HFFc6 (cell line): ENCODE data around the gene FOLR2. TPM values are rescaled to one million over a fixed set of nuclear protein-coding genes. Genes with fewer than 3 reads are reported as not detected.

Source experiments
- DNase-seq: peaks from one replicate; pipeline ENCODE4 v3.0.0-alpha.2; 2018
- H3K27ac Mint-ChIP-seq: 2 replicates; pipeline ENCODE4 v1.8.0; 2020; ENCODE audit warnings: mild to moderate bottlenecking, mixed read lengths
- H3K27me3 Mint-ChIP-seq: 2 replicates; pipeline ENCODE4 v1.8.0; 2021; ENCODE audit warnings: mild to moderate bottlenecking, moderate library complexity, mixed read lengths; ENCODE audit not compliant: insufficient read depth
- H3K36me3 Mint-ChIP-seq: 2 replicates; pipeline ENCODE4 v1.8.0; 2021; ENCODE audit warnings: low read depth, mixed read lengths
- H3K4me1 Mint-ChIP-seq: 2 replicates; pipeline ENCODE4 v1.8.0; 2020; ENCODE audit warnings: low read depth, mixed read lengths
- H3K4me3 Mint-ChIP-seq: 2 replicates; pipeline ENCODE4 v1.8.0; 2020; ENCODE audit warnings: mild to moderate bottlenecking, moderate library complexity, mixed read lengths
- H3K9me3 Mint-ChIP-seq: 2 replicates; pipeline ENCODE4 v1.8.0; 2020; ENCODE audit warnings: mild to moderate bottlenecking, mixed read lengths
- total RNA-seq, 6 experiments: library from RNA; stranded (reverse); fragmentation: NEBNext Ultra II Directional; extraction: Animal tissue kit (Norgen Biotek cat#: 25700); gene quantifications; 2 replicates in 1 of 6; 3 replicates in 5 of 6; pipeline ENCODE4 v1.2.3, GENCODE V29; 2021
- TF ChIP-seq, protein P1 (sequence below): fragments of 200-600 bp; sonication (generic); IDR thresholded peaks from 2 replicates; pipeline ENCODE4 v1.5.0; 2021; ENCODE audit warnings: antibody characterized with exemption, mild to moderate bottlenecking

FOLR2 gene
- total RNA-seq, 6 experiments from 2014 or later, result not detected

DNA sequence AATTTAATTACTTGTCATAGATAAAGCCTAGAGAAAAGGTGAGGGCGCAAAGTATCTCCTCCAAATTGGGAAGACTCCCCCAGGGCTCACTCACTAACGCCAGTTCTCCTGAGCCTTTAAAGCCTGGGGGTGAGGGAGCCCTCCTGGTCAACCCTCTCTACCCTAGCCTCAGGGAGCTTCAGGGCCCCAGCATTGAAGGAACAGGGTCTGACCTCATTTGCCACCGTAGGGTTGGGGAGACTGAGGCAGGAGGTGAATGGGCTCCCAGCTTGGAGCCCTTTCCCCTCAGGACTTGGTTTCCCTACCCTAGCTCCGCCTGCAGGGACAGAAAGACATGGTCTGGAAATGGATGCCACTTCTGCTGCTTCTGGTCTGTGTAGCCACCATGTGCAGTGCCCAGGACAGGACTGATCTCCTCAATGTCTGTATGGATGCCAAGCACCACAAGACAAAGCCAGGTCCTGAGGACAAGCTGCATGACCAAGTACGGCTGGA, 1.7 kb downstream of the FOLR2 start:
- Mint-ChIP-seq H3K4me1 (peaks cover 13% of the 10 kb centered on the region), H3K27me3 (peaks cover 14% of the 10 kb centered on the region), H3K27ac (no peak overlapping the region), H3K9me3 (no peaks in the 10 kb centered on the region), H3K4me3 (no peak overlapping the region), H3K36me3 (no peaks in the 10 kb centered on the region)
- DNase-seq, result no peak
- TF ChIP-seq, protein P1, sequence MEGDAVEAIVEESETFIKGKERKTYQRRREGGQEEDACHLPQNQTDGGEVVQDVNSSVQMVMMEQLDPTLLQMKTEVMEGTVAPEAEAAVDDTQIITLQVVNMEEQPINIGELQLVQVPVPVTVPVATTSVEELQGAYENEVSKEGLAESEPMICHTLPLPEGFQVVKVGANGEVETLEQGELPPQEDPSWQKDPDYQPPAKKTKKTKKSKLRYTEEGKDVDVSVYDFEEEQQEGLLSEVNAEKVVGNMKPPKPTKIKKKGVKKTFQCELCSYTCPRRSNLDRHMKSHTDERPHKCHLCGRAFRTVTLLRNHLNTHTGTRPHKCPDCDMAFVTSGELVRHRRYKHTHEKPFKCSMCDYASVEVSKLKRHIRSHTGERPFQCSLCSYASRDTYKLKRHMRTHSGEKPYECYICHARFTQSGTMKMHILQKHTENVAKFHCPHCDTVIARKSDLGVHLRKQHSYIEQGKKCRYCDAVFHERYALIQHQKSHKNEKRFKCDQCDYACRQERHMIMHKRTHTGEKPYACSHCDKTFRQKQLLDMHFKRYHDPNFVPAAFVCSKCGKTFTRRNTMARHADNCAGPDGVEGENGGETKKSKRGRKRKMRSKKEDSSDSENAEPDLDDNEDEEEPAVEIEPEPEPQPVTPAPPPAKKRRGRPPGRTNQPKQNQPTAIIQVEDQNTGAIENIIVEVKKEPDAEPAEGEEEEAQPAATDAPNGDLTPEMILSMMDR, result no peak

DNA sequence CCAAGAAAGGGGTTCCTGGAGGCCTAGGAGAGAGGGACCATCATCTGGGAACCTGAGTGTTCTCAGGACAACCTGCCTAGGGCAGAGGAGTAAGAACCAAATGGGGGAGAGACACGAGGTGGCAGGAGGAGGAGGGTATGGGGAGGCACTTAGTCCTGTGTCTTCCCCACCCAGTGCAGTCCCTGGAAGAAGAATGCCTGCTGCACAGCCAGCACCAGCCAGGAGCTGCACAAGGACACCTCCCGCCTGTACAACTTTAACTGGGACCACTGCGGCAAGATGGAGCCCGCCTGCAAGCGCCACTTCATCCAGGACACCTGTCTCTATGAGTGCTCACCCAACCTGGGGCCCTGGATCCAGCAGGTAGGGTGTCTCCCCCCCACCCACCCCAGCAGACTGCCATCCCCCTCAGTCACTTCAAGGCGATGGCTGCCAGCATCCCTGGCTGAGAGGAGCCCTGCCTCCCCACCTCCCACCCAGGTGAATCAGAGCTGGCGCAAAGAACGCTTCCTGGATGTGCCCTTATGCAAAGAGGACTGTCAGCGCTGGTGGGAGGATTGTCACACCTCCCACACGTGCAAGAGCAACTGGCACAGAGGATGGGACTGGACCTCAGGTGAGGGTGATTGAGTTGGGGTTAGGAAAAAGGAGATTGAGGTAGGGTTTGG, 4.2 kb downstream of the FOLR2 start:
- Mint-ChIP-seq H3K27ac (no peak overlapping the region), H3K9me3 (no peaks in the 10 kb centered on the region), H3K27me3 (peaks cover 10% of the 10 kb centered on the region), H3K36me3 (peaks cover 4% of the 10 kb centered on the region; the same call in 1 of the 2 replicates), H3K4me1 (peaks cover 20% of the 10 kb centered on the region), H3K4me3 (no peak overlapping the region)
- TF ChIP-seq, protein P1, result no peak
- DNase-seq, result no peak

DNA sequence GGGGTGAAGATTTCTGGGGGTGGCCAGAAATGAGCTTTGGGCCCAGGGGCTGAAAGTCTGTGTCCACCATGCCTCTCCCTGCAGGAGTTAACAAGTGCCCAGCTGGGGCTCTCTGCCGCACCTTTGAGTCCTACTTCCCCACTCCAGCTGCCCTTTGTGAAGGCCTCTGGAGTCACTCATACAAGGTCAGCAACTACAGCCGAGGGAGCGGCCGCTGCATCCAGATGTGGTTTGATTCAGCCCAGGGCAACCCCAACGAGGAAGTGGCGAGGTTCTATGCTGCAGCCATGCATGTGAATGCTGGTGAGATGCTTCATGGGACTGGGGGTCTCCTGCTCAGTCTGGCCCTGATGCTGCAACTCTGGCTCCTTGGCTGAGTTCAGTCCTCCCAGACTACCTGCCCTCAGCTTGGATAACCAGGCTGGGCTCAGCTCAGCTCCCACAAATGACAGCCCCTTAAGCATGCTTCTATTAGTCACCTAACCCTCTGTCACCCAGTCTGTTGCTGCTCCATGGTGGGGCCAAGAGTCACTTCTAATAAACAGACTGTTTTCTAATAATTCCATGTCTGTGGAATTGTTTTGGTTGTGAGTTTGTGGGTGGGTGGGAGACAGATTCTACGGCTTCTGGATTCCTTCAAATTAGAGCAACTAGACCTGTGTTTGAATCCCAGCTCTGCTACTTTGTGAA, 4.9 kb downstream of the FOLR2 start:
- no peaks in the 10 kb centered on the region for H3K9me3 Mint-ChIP-seq

DNA sequence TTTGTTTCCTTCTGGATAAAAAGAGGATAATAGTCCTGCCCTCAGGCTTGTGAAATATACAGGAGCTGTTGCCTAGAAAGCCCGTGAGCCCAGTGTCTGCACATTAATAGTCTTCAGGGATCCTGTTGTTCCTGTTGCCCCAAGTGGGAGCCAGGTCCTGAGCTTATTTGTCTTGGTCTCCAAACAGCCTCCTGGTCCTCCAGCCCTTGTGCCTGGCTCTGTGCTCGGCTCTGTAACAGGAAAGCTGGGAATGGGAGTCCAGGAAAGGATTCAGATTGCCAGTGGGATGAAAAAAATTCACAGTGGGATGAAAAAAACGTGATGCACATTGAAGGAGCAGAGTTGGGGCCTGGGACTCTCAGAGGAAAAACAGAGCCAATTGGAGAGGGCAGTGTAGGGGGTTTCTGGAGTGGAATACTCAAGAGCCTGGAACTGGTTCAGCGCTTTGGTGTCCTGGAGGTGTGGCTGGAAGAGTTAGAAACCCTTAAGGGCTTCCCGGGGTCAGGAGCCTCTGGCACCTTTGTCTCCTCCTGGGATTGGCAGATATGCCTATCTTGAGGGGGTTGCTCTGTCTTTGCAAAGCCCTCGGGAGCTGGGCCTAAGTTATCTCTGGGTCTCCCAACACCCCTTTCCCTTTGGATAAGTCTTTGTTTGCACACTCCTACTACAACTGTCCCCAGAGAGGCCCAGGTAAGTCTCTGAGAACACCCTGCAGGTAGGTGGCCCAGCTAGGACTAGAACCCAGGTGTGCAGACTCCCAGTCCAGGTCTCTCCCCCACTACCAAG, 5.7 kb downstream of the FOLR2 start:
- TF ChIP-seq, protein P1, result no peak
- DNase-seq, result no peak
- peak overlapping the region; percentile 91 for H3K4me3 Mint-ChIP-seq
- H3K27me3 Mint-ChIP-seq, result peaks cover 2% of the 10 kb centered on the region; the same call in 1 of the 2 replicates
- H3K36me3 Mint-ChIP-seq, result peaks cover 4% of the 10 kb centered on the region; the same call in 1 of the 2 replicates
- peak overlapping the region; percentile 61; the same call in 1 of the 2 replicates for H3K27ac Mint-ChIP-seq
- peaks cover 27% of the 10 kb centered on the region for H3K4me1 Mint-ChIP-seq
- no peaks in the 10 kb centered on the region for H3K9me3 Mint-ChIP-seq

More for the DNA sequence above, 4.9 kb downstream of the FOLR2 start:
- peaks cover 26% of the 10 kb centered on the region for H3K4me1 Mint-ChIP-seq
- peaks cover 9% of the 10 kb centered on the region for H3K27me3 Mint-ChIP-seq
- no peak overlapping the region for H3K27ac Mint-ChIP-seq
- H3K36me3 Mint-ChIP-seq, result peaks cover 4% of the 10 kb centered on the region; the same call in 1 of the 2 replicates
- TF ChIP-seq, protein P1, result no peak
- DNase-seq, result no peak
- no peak overlapping the region; the same call in 1 of the 2 replicates for H3K4me3 Mint-ChIP-seq

DNA sequence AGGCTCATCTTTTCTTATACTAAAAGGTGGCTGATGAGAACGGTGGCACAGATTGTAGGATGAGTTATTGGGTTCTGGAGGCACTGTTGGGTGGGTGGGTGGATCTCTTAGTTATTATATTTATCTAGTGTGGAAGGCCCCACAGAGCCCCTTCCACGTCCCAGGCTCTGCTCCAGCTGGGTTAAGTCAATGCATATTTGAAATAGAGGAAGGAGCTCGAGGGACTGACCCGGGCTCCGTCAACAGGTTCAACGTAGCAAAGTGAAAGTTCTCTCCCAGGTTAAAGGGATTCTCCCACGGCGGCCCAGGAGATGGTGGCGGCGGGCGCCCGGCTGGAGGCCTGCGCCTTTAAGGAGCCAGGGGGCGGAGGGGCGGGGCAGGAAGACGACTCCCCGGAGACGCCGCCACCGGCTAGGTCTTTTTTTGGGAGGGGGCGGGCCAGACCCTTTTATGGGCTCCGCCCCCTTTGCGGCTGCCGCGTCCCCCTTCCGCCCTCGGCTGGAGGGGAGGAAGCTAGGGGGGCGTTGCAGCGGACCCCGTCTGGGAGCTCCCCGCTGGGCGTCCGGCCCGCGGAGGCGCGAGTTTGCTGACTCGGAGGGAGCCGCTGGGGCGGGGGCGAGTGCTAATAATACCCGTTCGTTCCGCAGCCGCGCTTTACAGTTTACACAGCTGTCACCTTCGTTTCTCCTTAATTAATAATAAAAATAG, 6.5 kb downstream of the FOLR2 start:
- H3K9me3 Mint-ChIP-seq, result no peaks in the 10 kb centered on the region

More for the DNA sequence above, 6.5 kb downstream of the FOLR2 start:
- peaks cover 4% of the 10 kb centered on the region; the same call in 1 of the 2 replicates for H3K36me3 Mint-ChIP-seq
- TF ChIP-seq, protein P1, result peak; percentile 71
- H3K27ac Mint-ChIP-seq, result peak overlapping the region; percentile 61
- H3K4me3 Mint-ChIP-seq, result peak overlapping the region; percentile 91
- H3K27me3 Mint-ChIP-seq, result peaks cover 2% of the 10 kb centered on the region; the same call in 1 of the 2 replicates
- peak; percentile 81 for DNase-seq
- peaks cover 27% of the 10 kb centered on the region for H3K4me1 Mint-ChIP-seq
